Measurements from ENCODE around the gene MACROD2. TPM values are rescaled to one million over a fixed set of nuclear protein-coding genes. Genes with fewer than 3 reads are reported as not detected.
"Not testable (repeated sequence)": the region's sequence is repeated elsewhere in the genome, so short reads cannot be mapped to it uniquely, and the experiment has no call there.

The MACROD2 gene
- polyA plus RNA-seq (ENCODE audit: insufficient read length), result 2.7 TPM

DNA sequence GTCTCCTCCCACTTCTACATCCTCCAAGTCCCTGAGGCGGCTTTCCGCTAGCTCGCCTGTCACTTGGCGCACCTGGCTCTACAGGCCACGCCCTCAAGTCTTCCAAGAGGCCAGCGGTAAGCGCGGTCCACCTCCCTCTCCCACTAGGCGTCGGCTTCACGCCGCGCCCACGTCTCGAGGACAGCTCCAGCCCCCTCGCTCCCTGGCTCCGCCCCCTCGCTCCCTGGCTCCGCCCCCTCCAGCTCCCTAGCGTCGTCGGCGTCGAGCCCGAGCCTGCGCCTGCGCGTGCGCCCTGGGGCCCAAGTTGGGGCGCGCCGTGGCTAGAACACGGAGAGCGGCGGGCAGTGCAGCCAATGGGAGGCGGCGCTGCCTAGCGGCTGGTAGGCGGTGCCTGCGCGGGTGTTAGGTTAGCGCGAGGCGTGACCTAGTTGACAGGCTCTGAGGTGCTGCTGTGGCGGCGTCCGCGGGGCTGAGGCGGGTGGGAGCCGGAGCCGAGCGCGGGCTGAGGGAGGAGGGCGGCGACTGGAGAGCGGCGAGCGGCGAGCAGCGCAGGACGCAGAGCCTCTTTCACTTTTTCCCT lies at the start of gene MACROD2:
TSS of gene MACROD2 (plus strand) at position 431 of the 580 bp plus-strand sequence.
- peak; percentile 6 for DNase-seq (ENCODE audit: low read depth)

DNA sequence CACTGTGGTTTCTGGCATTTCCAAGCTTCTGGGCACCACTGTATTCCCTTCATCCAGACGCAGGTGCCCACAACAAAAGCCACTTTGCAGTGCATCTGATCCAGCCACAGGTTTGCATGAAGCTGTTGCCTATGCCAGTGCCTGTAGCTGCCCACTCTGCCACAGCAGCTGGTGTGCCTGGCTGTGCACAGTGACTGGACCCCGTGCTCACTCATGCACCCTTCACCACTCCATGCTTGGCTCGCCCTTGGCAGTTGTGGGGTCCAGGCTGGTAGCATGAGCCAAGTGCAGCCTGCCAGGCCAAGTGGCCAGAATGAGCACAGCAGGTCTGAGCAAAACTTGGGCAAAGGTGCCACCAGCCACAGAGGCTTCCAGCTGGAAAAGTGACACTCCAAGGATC lies 47.6 kb upstream of the MACROD2 start:
- no peak for DNase-seq (ENCODE audit: low read depth)

DNA sequence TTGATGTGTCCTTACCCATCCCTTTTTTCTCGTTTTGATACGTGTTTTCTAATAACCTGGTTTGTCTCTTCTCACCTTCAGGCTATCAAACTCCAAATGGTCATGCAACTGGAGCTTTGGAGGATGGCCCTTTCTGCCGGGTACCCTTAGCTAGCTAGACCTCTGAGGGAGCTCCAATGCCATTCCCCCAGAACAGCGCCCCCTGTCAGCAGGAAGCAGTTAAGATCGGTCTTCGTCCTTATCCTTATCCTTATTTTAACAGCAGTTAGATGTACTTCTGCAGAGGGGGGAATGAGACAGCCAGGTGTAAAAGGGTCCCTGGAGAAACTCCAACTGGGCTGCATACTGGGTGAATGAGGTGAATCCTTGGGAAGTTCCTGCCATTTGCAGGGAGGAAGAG lies 42.1 kb upstream of the MACROD2 start:
- DNase-seq (ENCODE audit: low read depth), result no peak

DNA sequence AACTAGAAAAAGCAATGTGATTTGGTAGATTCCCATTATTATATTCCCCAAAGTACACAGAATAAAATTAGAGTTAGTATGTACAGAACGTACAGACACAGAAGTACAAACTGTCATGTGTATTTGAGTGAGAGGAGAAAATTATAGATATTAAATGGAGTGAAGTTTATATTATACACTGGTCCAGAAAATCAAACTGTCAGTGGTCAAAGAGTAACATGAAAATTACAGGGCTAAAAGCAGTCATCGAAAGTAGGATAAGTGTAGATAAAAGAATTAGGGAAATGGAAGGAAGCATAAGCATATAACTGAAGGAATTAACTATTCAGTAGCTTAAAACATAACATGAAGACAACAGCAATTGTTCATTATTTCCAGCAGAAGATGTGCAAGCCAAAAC lies 35.2 kb upstream of the MACROD2 start:
- no peak for DNase-seq (ENCODE audit: low read depth)

DNA sequence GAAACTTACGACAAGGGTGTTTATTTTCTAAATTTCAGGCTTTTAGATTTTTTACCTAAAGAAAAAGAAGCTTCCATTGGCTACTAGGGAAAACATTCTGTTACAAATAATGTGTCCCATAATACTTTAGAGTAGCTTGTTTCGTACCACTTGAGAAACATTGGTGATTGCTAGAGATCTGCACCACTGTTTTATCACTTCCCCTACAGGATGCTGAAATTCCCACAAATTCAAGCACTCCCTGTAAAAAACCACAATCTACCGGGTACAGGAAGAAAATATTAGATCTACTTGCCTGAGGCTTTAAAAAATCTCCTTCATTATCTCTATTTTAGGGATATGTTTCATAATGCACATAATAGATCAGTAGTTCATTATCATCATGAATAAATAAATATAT lies 34.8 kb upstream of the MACROD2 start:
- DNase-seq (ENCODE audit: low read depth), result no peak

DNA sequence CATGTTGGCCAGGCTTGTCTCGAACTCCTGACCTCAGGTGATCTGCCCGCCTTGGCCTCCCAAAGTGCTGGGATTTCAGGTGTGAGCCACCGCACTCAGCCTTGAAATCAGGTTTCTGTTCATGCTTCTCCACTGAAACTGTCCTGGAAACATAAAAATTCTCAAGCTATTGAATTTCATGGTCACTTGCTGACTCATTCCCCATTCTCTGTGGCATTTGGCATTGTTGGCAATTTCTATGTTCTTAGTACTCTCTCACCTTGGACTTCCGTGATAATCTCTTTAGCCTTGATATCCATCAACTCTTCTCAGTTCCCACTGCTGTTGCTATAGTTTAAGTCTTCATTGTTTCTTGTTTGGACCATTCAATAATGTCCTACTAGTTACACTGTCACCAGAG lies 11.1 kb upstream of the MACROD2 start:
- DNase-seq (ENCODE audit: low read depth), result no peak

DNA sequence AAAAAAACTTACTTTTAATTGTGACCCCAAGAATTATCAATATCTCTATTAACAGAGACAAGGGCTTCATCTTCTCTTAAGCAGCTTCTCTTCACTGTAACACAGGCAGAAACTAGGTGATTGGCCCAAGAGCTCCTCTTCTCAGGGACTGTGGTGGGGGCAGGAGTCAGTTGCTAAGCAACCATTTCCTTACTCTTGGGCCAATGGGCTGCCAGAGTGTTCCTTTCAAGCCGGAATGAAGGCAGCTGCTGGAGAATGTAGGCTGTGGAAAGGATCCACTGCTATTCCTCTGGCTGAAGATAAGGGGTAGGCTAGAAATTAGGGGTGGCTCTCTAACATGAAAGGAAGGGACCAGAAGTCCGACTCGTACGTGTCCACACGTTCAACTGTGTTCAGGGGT lies 4.9 kb upstream of the MACROD2 start, which contains the start of gene SEL1L2:
TSS of gene SEL1L2 (minus strand) at position 150 of the 400 bp plus-strand sequence. CDS start at position 70, 80 bp downstream.
- DNase-seq (ENCODE audit: low read depth), result no peak

DNA sequence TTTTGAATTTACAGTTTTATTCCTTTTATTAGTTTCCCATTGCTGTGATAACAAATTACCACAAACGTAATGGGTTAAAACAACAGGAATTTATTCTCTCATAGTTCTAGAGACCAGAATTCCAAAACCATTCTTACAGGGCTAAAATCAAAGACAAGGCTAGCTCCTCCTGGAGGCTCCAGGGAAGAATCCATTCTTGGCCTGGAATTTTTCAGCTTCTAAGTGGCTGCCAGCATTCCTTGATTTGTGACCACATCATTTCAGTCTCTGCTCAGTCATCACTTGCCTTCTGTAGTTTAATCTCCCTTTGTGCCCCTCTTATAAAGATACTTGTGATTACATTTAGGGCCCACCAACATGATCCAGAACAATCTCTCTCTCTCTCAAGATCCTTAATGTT lies 4.0 kb upstream of the MACROD2 start:
- DNase-seq (ENCODE audit: low read depth), result no peak

DNA sequence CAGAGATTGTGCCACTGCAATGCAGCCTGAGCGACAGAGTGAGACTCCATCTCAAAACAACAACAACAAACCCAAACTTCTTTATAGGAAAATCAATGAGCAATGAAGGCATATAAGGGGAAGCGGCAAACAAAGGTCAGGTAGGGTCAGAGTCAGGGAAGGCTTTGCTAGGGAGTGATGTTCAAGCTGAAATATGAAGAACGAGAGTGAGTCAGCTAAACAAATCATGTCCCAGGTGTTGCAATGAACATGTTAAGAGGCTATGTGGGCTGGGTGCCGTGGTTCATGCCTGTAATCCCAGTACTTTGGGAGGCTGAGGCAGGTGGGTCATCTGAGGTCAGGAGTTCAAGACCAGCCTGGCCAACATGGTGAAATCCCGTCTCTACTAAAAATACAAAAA lies 3.4 kb upstream of the MACROD2 start:
- not testable (repeated sequence) for DNase-seq (ENCODE audit: low read depth)

DNA sequence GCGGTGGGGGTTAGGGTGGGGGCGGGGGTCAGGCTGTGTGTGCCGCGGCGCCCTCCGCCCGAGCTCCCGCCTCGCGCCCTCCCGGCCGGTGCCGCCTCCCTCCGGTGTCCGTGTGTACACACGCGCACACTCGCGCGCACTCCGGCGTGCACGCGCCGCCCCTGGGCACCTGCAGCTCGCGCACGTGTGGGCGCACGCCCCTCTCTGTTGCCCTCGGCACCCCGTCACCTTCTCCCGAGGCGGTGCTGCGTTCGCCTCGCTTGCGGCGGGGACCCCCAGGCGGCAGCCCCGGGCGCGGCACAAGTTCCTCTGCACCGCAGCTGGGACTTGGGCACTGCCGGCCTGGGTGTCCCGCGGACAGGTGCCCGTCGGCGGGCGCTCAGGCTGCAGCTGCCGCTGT lies 525 bp downstream of the MACROD2 start:
- DNase-seq (ENCODE audit: low read depth), result no peak

DNA sequence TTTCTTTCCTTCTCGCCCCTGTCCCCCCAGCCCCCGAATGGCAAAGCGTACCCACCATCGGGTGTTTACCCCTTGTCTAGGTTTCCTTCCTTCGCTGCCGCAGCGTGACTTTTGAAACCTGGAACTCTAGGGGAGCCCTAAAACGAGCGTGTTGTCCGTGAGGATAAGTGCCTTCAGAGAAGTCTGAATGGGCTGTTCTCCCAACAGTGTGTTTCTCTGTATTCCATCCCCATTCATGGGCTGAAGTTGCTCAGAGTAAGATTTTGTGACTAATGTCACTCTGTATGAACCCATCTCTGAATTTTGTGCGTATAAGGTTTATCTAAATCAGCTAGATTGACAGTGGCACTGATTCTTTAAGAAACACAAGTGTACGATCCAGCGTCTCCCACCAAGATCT lies 949 bp downstream of the MACROD2 start:
- DNase-seq (ENCODE audit: low read depth), result no peak

DNA sequence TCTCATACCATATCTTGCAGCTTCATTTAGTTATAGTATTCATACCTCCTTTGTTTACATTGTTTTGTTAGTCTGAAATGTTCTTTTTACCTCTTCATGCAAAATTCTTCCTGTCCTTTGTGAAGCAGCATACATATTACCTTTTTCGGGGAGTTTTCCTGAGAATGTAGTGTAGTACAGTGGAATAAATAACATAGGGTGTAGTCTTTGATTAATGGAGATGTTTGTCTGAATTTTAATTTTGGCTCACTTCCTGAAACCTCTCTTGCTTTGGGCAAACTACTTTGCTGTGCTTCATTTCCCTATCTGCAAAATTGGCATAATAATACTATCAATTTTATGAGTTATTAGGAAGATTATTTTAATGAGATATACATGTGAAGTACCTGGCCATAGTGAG lies 5.6 kb downstream of the MACROD2 start:
- no peak for DNase-seq (ENCODE audit: low read depth)

DNA sequence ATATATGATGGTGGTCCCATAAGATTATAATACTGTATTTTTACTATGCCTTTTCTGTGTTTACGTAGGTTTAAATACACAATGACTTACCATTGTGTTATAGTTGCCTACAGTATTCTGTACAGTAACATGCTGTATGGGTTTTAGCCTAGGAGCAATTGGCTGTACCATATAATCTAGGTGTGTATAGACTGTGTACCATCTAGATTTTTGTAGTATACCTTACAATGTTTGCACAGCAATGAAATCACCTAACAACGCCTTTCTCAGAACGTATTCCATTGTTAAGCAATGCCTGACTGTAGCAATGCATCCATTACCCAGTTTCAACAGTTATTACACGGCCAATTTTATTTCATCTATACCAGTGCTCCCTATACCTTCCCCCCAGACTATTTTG lies 10.7 kb downstream of the MACROD2 start:
- DNase-seq (ENCODE audit: low read depth), result no peak

DNA sequence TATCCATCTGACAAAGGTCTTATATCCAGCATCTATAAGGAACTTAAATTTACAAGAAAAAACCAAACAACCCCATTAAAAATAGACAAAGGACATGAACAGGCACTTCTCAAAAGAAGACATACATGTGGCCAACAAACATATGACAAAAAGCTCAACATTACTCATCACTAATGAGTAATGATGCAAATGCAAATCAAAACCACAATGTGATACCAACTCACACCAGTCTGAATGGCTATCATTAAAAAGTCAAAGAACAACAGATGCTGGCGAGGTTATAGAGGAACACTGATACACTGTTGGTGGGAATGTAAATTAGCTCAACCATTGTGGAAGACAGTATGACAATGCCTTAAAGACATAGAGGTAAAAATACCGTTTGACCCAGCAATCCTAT lies 13.9 kb downstream of the MACROD2 start:
- DNase-seq (ENCODE audit: low read depth), result no peak

DNA sequence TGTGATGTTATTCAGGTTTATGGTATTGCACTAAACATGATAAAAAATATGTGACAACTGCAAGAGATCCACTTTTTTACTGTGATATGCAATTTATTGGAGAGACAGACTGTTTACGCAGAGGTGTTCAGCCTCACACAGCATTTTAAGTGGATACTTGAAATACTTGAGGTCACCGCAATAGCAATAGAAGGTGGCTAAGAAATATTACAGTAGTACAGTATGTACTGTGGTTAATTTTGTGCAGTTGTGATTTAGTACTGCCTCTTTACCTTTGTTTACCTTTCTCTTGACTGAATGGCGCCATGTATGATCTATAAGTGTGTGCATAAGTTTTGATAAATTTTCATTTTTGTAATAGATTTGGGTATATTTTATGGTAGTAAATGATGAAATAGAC lies 17.4 kb downstream of the MACROD2 start:
- no peak for DNase-seq (ENCODE audit: low read depth)

DNA sequence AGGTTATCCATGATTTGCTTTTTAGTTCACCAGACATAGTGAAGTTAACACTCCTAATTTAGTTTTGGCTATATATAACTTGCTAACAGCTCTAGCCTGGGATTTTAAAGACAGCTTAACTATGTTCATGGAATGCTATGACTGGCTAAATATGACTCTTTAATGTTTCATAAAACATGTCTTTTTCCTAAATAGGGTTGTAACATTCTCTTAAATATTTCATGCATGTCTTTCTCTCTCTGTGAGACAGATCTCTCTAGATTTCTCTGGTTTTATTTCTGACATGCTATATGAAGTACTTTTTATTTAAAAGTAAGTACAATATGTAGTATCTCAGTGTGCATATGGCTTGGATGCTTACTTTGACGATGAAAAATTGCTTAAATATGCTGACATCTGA lies 35.7 kb downstream of the MACROD2 start:
- no peak for DNase-seq (ENCODE audit: low read depth)

DNA sequence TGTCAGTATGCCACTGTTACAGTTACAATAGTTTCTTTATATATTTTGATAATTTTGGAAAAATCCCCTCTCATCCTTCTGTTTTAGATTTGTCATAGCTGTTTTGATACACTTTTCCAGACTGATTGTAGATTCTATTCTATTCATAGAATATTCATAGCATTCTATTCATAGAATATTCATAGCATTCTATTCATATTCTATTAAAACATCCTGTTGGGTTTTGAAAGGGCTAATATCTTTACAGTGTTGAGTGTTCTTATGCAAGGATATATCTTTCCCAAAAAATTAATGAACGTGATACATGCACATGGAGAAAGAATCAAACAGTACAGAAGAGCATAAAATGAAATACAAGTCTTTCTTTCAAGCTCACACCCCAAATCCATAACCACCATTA lies 38.0 kb downstream of the MACROD2 start:
- no peak for DNase-seq (ENCODE audit: low read depth)

DNA sequence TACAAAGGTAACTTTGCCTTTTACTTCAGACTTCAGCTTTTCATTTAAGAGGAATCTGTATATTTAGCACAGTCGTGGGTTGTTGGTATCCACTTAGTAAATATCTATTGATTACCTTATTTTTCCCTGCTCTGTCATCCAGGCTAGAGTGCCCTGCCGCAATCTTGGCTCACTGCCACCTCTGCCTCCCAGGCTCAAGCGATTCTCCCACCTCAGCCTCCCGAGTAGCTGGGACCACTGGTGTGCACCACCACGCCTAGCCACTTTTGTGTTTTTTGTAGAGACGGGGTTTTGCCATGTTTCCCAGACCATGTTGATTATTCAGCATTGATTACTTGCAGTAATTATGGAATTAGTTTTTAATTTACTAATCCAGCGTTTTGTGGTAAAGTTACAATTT lies 41.3 kb downstream of the MACROD2 start:
- no peak for DNase-seq (ENCODE audit: low read depth)

DNA sequence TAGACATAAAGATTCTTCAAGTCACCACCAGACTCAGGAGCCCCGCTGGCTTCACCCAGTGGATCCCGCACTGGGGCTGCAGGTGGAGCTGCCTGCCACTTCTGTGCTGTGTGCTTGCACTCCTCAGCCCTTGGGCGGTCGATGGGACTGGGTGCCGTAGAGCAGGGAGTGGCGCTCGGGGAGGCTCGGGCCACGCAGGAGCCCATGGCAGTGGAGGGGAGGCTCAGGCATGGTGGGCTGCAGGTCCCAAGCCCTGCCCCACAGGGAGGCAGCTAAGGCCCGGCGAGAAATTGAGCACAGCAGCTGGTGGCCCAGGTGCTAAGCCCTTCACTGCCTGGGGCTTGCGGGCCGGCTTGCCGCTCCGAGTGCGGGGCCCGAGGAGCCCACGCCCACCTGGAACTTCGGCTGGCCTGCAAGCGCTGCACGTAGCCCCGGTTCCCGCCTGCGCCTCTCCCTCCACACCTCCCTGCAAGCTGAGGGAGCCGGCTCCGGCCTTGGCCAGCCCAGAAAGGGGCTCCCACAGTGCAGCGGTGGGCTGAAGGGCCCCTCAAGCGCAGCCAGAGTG lies 49.5 kb downstream of the MACROD2 start:
- DNase-seq (ENCODE audit: low read depth), result not testable (repeated sequence)

DNA sequence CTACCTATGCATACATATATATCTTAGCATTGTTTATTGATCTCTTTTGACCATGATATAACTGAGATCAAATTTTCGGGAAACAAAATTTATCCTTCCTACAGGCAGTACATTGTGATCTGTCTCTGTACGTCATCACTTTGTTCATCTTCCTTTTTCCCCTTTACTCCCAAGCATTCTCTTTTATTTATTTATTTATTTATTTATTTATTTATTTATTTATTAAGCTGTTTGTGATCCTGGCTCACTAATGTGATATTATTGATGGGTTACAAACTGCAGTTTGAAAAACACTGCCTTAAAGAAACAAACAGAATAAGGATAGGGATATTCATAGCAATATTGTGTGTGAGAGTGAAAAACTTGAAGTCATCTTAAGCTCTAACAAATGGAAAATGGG lies 51.2 kb downstream of the MACROD2 start:
- DNase-seq (ENCODE audit: low read depth), result no peak

DNA sequence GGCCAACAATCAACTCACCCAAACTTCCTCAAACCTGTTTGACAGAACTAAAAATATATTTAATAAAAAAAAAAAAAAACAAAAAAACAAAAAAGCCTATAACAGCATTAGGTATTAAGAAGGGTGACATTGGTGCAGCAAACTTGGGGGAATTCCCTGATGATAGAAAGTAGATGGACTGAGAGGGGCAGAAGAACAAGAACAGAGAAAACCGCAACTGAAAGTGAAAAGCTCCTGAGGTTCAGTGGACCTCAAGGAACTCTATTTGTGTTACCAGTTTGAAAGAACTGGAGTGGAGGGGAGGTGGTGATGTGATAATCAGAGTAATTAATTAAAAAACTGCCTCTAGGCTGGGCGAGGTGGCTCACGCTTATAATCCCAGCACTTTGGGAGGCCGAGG lies 53.8 kb downstream of the MACROD2 start:
- DNase-seq (ENCODE audit: low read depth), result no peak

DNA sequence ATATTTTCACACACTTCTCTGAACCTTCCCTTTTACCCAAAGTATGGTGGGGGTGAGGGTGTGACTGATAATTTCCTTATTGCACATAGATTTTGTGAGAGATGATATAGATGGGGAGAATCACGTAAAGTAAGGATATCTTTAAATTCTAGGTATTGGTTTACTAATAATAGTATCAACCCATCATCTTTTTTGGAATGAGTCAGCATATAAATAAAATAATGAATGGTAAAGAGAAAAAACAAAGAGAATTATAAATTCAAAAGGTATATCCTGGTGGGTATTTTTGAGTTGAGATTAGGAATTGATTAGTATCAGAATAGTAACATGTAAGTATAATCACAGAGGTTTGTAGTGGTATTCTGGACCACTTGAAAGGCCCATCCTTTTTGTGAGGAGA lies 56.1 kb downstream of the MACROD2 start:
- DNase-seq (ENCODE audit: low read depth), result no peak

DNA sequence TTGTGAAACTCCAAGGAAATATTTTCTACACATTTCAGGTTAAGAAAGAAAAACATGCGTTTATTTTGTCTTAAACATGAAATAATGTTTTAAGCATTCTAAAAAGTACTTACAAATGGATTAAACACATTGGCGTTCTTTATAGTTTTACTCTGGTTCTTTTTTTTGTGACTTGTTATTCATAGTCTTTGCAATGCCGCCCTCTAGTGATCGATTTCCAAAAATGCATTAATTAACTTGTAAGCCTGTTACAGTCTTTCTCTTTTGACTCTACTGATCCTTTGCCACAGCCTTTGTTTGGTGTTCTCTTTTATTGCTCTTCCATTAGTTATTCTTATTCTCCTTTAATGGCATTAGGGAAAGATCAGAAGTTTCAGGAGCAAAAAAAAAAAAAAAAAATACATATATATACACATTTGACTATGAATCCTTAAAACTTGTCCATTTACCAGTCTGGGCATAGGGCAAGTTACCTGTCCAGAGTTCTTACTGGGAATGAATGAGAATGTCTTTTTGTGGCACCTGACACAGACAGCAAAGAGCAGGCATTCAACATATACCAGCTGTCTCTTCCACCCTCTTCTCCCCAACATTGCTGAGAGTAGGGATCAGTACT lies 59.9 kb downstream of the MACROD2 start:
- peak; percentile 53 for DNase-seq (ENCODE audit: low read depth)

DNA sequence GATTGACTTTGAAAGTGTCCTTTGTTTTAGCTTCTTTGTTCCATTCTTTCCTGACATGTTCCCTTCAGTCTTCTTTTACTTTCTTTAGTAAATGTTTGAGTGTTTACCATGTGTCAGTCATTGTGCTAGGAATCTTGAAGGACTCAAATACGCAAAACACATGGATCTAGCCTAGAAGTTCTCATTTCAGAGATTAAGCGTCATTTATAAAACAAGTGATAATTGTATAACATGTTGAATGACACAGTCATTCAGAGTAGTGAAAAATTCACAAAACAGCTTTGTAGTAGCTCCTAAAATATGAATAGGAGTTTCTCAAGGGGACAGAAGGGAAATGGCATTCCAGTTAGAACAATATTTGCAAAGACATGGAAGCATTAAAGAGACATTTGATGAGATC lies 66.9 kb downstream of the MACROD2 start:
- DNase-seq (ENCODE audit: low read depth), result no peak
